Erythroblast (primary cell): ENCODE results near the gene OSBP2.

Experiments used
- GATA1 ChIP-seq: IDR thresholded peaks from 2 replicates; pipeline ENCODE4 v1.6.1; 2011; ENCODE audit warnings: low read depth, mild to moderate bottlenecking, control low read depth, low read length, moderate library complexity
- POLR2A ChIP-seq: IDR thresholded peaks from 2 replicates; pipeline ENCODE4 v1.6.1; 2011; ENCODE audit warnings: mild to moderate bottlenecking, low read length

- TF ChIP-seq POLR2A: no peak
- TF ChIP-seq GATA1: no peak
Observed at GRCh38 chr22:30940685-30941362, 246.2 kb downstream of the OSBP2 start.
